ENCODE measurements around the gene LYST. TPM values are rescaled to one million over a fixed set of nuclear protein-coding genes. Genes with fewer than 3 reads are reported as not detected.

LYST gene
- polyA plus RNA-seq, 1 donor (not counting 4 experiments of a cell fraction or from before 2014, with no cell fraction given) = 24.7 TPM

GRCh38 chr1:235742914-235743599, 123.6 kb downstream of the LYST start:
- Histone ChIP-seq H3K79me2 (ENCODE audit: control insufficient read depth, insufficient read depth, low read length) (no peaks in the 10 kb centered on the region), H2AFZ (ENCODE audit: control insufficient read depth, low read length) (no peak overlapping the region), H3K4me3 (ENCODE audit: control insufficient read depth in 2 of 3, extremely low read depth in 1 of 3, insufficient read depth in 2 of 3, low read depth in 1 of 3, low read length in 3 of 3) (no peak overlapping the region), H3K27me3 (ENCODE audit: control insufficient read depth, extremely low read depth, insufficient read depth, low read length) (no peaks in the 10 kb centered on the region), H3K9ac (ENCODE audit: control insufficient read depth, extremely low read depth, insufficient read depth, low read length) (no peak overlapping the region), H3K9me3 (ENCODE audit: control insufficient read depth, low read depth, low read length) (no peaks in the 10 kb centered on the region), H3K4me1 (ENCODE audit: control insufficient read depth, extremely low read depth, insufficient read depth, low read length) (peaks cover 18% of the 10 kb centered on the region), H3K27ac (ENCODE audit: control insufficient read depth, insufficient read depth, low read length) (no peak overlapping the region), H3K9me1 (ENCODE audit: control insufficient read depth, extremely low read depth, insufficient read depth, low read length) (no peaks in the 10 kb centered on the region), H4K20me1 (ENCODE audit: control insufficient read depth, extremely low read depth, insufficient read depth, low read length) (no peaks in the 10 kb centered on the region), H3K4me2 (ENCODE audit: control insufficient read depth, extremely low read depth, insufficient read depth, low read depth, low read length) (no peak overlapping the region), H3K36me3 (ENCODE audit: control insufficient read depth in 2 of 2, extremely low read depth in 1 of 2, insufficient read depth in 2 of 2, low read length in 2 of 2) (peaks cover 9 to 10% of the 10 kb centered on the region in 2 experiments)
- dilution Hi-C loops (cut with MboI; ENCODE audit: extremely low pct_ligation_motif_present, low sequenced_read_pairs) = no loop called here
- FAIRE-seq (no peak), DNase-seq (ENCODE audit: low read depth, low spot score) (no peak)
- TF ChIP-seq EZH2 (IDR thresholded peaks at IDR 0.05; ENCODE audit: low read length) = no peak
- no peak for TF ChIP-seq CTCF (optimal IDR thresholded peaks at IDR 0.05 in 1 of 3, IDR thresholded peaks at IDR 0.05 in 1 of 3, conservative IDR thresholded peaks at IDR 0.05 in 1 of 3; ENCODE audit: extremely low read depth in 1 of 3, insufficient read depth in 2 of 3, low read length in 3 of 3)

- Histone ChIP-seq H3K36me3 (ENCODE audit: control insufficient read depth in 2 of 2, extremely low read depth in 1 of 2, insufficient read depth in 2 of 2, low read length in 2 of 2) (peaks cover 9 to 13% of the 10 kb centered on the region in 2 experiments), H3K4me3 (ENCODE audit: control insufficient read depth in 2 of 3, extremely low read depth in 1 of 3, insufficient read depth in 2 of 3, low read depth in 1 of 3, low read length in 3 of 3) (no peak overlapping the region), H3K27ac (ENCODE audit: control insufficient read depth, insufficient read depth, low read length) (no peak overlapping the region), H2AFZ (ENCODE audit: control insufficient read depth, low read length) (no peak overlapping the region), H3K9me3 (ENCODE audit: control insufficient read depth, low read depth, low read length) (no peaks in the 10 kb centered on the region), H3K4me1 (ENCODE audit: control insufficient read depth, extremely low read depth, insufficient read depth, low read length) (peaks cover 18% of the 10 kb centered on the region), H3K9me1 (ENCODE audit: control insufficient read depth, extremely low read depth, insufficient read depth, low read length) (no peaks in the 10 kb centered on the region), H4K20me1 (ENCODE audit: control insufficient read depth, extremely low read depth, insufficient read depth, low read length) (no peaks in the 10 kb centered on the region), H3K79me2 (ENCODE audit: control insufficient read depth, insufficient read depth, low read length) (no peaks in the 10 kb centered on the region), H3K4me2 (ENCODE audit: control insufficient read depth, extremely low read depth, insufficient read depth, low read depth, low read length) (peak overlapping the region; percentile 28), H3K9ac (ENCODE audit: control insufficient read depth, extremely low read depth, insufficient read depth, low read length) (no peak overlapping the region), H3K27me3 (ENCODE audit: control insufficient read depth, extremely low read depth, insufficient read depth, low read length) (no peaks in the 10 kb centered on the region)
- no peak for TF ChIP-seq EZH2 (IDR thresholded peaks at IDR 0.05; ENCODE audit: low read length)
- no peak for TF ChIP-seq CTCF (optimal IDR thresholded peaks at IDR 0.05 in 1 of 3, IDR thresholded peaks at IDR 0.05 in 1 of 3, conservative IDR thresholded peaks at IDR 0.05 in 1 of 3; ENCODE audit: extremely low read depth in 1 of 3, insufficient read depth in 2 of 3, low read length in 3 of 3)
- DNase-seq (ENCODE audit: low read depth, low spot score) = no peak
- FAIRE-seq = no peak
- dilution Hi-C loops (cut with MboI; ENCODE audit: extremely low pct_ligation_motif_present, low sequenced_read_pairs) = no loop called here
Measured at GRCh38 chr1:235741294-235741693, 125.4 kb downstream of the LYST start.
